Neuron (in vitro differentiated cells): Measurements from ENCODE around the gene SPRYD3.

Source experiments
- H2AFZ ChIP-seq: one replicate; pipeline ENCODE4 v1.6.1; 2013; ENCODE audit warnings: low read depth, mild to moderate bottlenecking, inconsistent platforms, low read length, moderate library complexity
- H3K27me3 ChIP-seq: one replicate; pipeline ENCODE4 v1.6.1; 2013; ENCODE audit warnings: low read length; ENCODE audit not compliant: insufficient read depth
- H3K36me3 ChIP-seq: one replicate; pipeline ENCODE4 v1.6.1; 2013; ENCODE audit warnings: low read length; ENCODE audit not compliant: insufficient read depth
- H3K4me1 ChIP-seq: one replicate; pipeline ENCODE4 v1.6.1; 2013; ENCODE audit warnings: low read length; ENCODE audit not compliant: insufficient read depth
- H3K4me3 ChIP-seq: 2 replicates; pipeline ENCODE4 v1.5.1; 2013; ENCODE audit warnings: mild to moderate bottlenecking, low read length, moderate library complexity
- H3K9me3 ChIP-seq: one replicate; pipeline ENCODE4 v1.6.1; 2013; ENCODE audit warnings: low read length

Gene SPRYD3

GRCh38 chr12:53052419-53053217 is 26.6 kb downstream of the SPRYD3 start:
- no peak overlapping the region for H2AFZ ChIP-seq
- no peaks in the 10 kb centered on the region for H3K36me3 ChIP-seq
- H3K4me1 ChIP-seq, result peaks cover 44% of the 10 kb centered on the region
- no peaks in the 10 kb centered on the region for H3K9me3 ChIP-seq
- no peak overlapping the region for H3K4me3 ChIP-seq
- no peaks in the 10 kb centered on the region for H3K27me3 ChIP-seq

GRCh38 chr12:53051881-53052412 is 27.2 kb downstream of the SPRYD3 start:
- no peaks in the 10 kb centered on the region for H3K9me3 ChIP-seq
- no peaks in the 10 kb centered on the region for H3K27me3 ChIP-seq
- no peaks in the 10 kb centered on the region for H3K36me3 ChIP-seq
- peaks cover 45% of the 10 kb centered on the region for H3K4me1 ChIP-seq
- H2AFZ ChIP-seq, result no peak overlapping the region
- H3K4me3 ChIP-seq, result no peak overlapping the region

GRCh38 chr12:53051058-53051880 is 27.9 kb downstream of the SPRYD3 start:
- Histone ChIP-seq H3K4me1 (peaks cover 48% of the 10 kb centered on the region), H2AFZ (no peak overlapping the region), H3K9me3 (no peaks in the 10 kb centered on the region), H3K4me3 (no peak overlapping the region), H3K36me3 (no peaks in the 10 kb centered on the region), H3K27me3 (no peaks in the 10 kb centered on the region)

GRCh38 chr12:53050426-53051057 is 28.6 kb downstream of the SPRYD3 start:
- Histone ChIP-seq H3K4me3 (peak overlapping the region; percentile 34), H3K9me3 (no peaks in the 10 kb centered on the region), H3K27me3 (no peaks in the 10 kb centered on the region), H2AFZ (no peak overlapping the region), H3K36me3 (no peaks in the 10 kb centered on the region), H3K4me1 (peaks cover 52% of the 10 kb centered on the region)

- Histone ChIP-seq H3K4me3 (peak within 1 kb of the TSS; percentile 34), H3K9me3 (no peaks in the 10 kb centered on the region), H3K27me3 (no peaks in the 10 kb centered on the region), H2AFZ (no peak within 1 kb of the TSS), H3K36me3 (no peaks in the 10 kb centered on the region), H3K4me1 (peaks cover 53% of the 10 kb centered on the region)
Measured at GRCh38 chr12:53049571-53050318, 29.4 kb downstream of the SPRYD3 start, which contains the start of gene TNS2. Gene TNS2, plus strand, starts transcription at chr12:53050065. Its CDS starts 121 bp downstream, at chr12:53050186.

GRCh38 chr12:53048780-53049401 is 30.3 kb downstream of the SPRYD3 start:
- Histone ChIP-seq H2AFZ (no peak overlapping the region), H3K27me3 (no peaks in the 10 kb centered on the region), H3K9me3 (no peaks in the 10 kb centered on the region), H3K4me3 (peak overlapping the region; percentile 34), H3K36me3 (no peaks in the 10 kb centered on the region), H3K4me1 (peaks cover 53% of the 10 kb centered on the region)

- Histone ChIP-seq H3K9me3 (no peaks in the 10 kb centered on the region), H3K36me3 (no peaks in the 10 kb centered on the region), H3K4me3 (peak overlapping the region; percentile 39), H3K4me1 (peaks cover 53% of the 10 kb centered on the region), H2AFZ (no peak overlapping the region), H3K27me3 (no peaks in the 10 kb centered on the region)
Measured at GRCh38 chr12:53048033-53048779, 31.0 kb downstream of the SPRYD3 start.

GRCh38 chr12:53047221-53048032 is 31.8 kb downstream of the SPRYD3 start:
- Histone ChIP-seq H3K27me3 (no peaks in the 10 kb centered on the region), H2AFZ (peak overlapping the region; percentile 69), H3K4me3 (peak overlapping the region; percentile 66), H3K9me3 (no peaks in the 10 kb centered on the region), H3K4me1 (peaks cover 53% of the 10 kb centered on the region), H3K36me3 (peaks cover 4% of the 10 kb centered on the region)

GRCh38 chr12:53046655-53047220 is 32.5 kb downstream of the SPRYD3 start:
- no peaks in the 10 kb centered on the region for H3K27me3 ChIP-seq
- H3K9me3 ChIP-seq, result no peaks in the 10 kb centered on the region
- H3K4me1 ChIP-seq, result peaks cover 50% of the 10 kb centered on the region
- peaks cover 4% of the 10 kb centered on the region for H3K36me3 ChIP-seq
- H2AFZ ChIP-seq, result peak overlapping the region; percentile 62
- H3K4me3 ChIP-seq, result peak overlapping the region; percentile 66

GRCh38 chr12:53045696-53046045 is 33.5 kb downstream of the SPRYD3 start:
- Histone ChIP-seq H3K9me3 (no peaks in the 10 kb centered on the region), H3K27me3 (no peaks in the 10 kb centered on the region), H3K4me3 (peak overlapping the region; percentile 66), H3K36me3 (peaks cover 9% of the 10 kb centered on the region), H3K4me1 (peaks cover 40% of the 10 kb centered on the region), H2AFZ (no peak overlapping the region)
